OCI-LY1 (cell line): ENCODE data around the gene IRF2BP1.
"Not testable (repeated sequence)": the region's sequence is repeated elsewhere in the genome, so short reads cannot be mapped to it uniquely, and the experiment has no call there.

Experiments used
- H2AFZ ChIP-seq: fragments of 200-600 bp; sonication (generic), shearing (Covaris generic); 2 replicates; pipeline ENCODE4 v1.6.0; 2014; ENCODE audit warnings: antibody characterized with exemption, mild to moderate bottlenecking, low read length
- H3F3A ChIP-seq: fragments of 200-600 bp; sonication (generic), shearing (Covaris generic); 2 replicates; pipeline ENCODE4 v1.6.0; 2014; ENCODE audit warnings: mild to moderate bottlenecking, antibody characterized with exemption, low read length, moderate library complexity; ENCODE audit not compliant: insufficient read depth
- H3K27ac ChIP-seq: fragments of 200-600 bp; sonication (generic); 2 replicates; pipeline ENCODE4 v1.5.1; 2014; ENCODE audit warnings: low read length, mixed run types, mild to moderate bottlenecking, low read depth; ENCODE audit not compliant: poor library complexity, severe bottlenecking
- H3K27me3 ChIP-seq: fragments of 200-600 bp; sonication (generic); 2 replicates; pipeline ENCODE4 v1.6.0; 2014; ENCODE audit warnings: antibody characterized with exemption, mild to moderate bottlenecking, low read length, moderate library complexity; ENCODE audit not compliant: insufficient read depth
- H3K36me3 ChIP-seq: fragments of 200-600 bp; sonication (generic); 2 replicates; pipeline ENCODE4 v1.6.1; 2014; ENCODE audit warnings: mild to moderate bottlenecking, antibody characterized with exemption, low read length, moderate library complexity, mixed read lengths; ENCODE audit not compliant: insufficient read depth
- H3K4me1 ChIP-seq: fragments of 200-600 bp; sonication (generic); 2 replicates; pipeline ENCODE4 v1.5.1; 2014; ENCODE audit warnings: mild to moderate bottlenecking, low read length, moderate library complexity; ENCODE audit not compliant: insufficient read depth, severe bottlenecking
- H3K4me2 ChIP-seq: fragments of 200-600 bp; sonication (generic), shearing (Covaris generic); 2 replicates; pipeline ENCODE4 v1.6.1; 2014; ENCODE audit warnings: low read length
- H3K4me3 ChIP-seq: fragments of 200-600 bp; sonication (generic); 2 replicates; pipeline ENCODE4 v1.5.1; 2014; ENCODE audit warnings: low read length, low read depth, mild to moderate bottlenecking, mixed read lengths; ENCODE audit not compliant: poor library complexity, severe bottlenecking
- H3K79me2 ChIP-seq: fragments of 200-600 bp; shearing (Covaris generic); 2 replicates; pipeline ENCODE4 v1.6.1; 2016; ENCODE audit warnings: mixed run types, low read length, mixed read lengths; ENCODE audit not compliant: insufficient read depth
- H3K9ac ChIP-seq: fragments of 200-600 bp; sonication (generic), shearing (Covaris generic); 2 replicates; pipeline ENCODE4 v1.6.1; 2014; ENCODE audit warnings: mild to moderate bottlenecking, low read length, mixed read lengths
- H3K9me2 ChIP-seq: fragments of 200-600 bp; sonication (generic), shearing (Covaris generic); 2 replicates; pipeline ENCODE4 v1.6.1; 2014; ENCODE audit warnings: low read depth, mild to moderate bottlenecking, low read length, mixed read lengths
- H3K9me3 ChIP-seq: fragments of 200-600 bp; shearing (Covaris generic); 2 replicates; pipeline ENCODE4 v1.6.1; 2014; ENCODE audit warnings: low read length, mixed read lengths
- H4K20me1 ChIP-seq: fragments of 200-600 bp; sonication (generic), shearing (Covaris generic); 2 replicates; pipeline ENCODE4 v1.6.0; 2016; ENCODE audit warnings: mild to moderate bottlenecking, low read length; ENCODE audit not compliant: insufficient read depth
- EZH2 ChIP-seq: fragments of 200-600 bp; sonication (generic), shearing (Covaris generic); IDR thresholded peaks from 2 replicates; pipeline ENCODE4 v1.8.0; 2017; ENCODE audit warnings: borderline replicate concordance, mixed run types, mild to moderate bottlenecking, antibody characterized with exemption, low read length, moderate library complexity, mixed read lengths
- TF ChIP-seq, protein P1 (sequence below): fragments of 200-600 bp; sonication (generic), shearing (Covaris generic); IDR thresholded peaks from 2 replicates; pipeline ENCODE4 v1.5.1; 2017; ENCODE audit warnings: mild to moderate bottlenecking, antibody characterized with exemption, low read length, moderate library complexity, mixed read lengths

IRF2BP1 gene

DNA sequence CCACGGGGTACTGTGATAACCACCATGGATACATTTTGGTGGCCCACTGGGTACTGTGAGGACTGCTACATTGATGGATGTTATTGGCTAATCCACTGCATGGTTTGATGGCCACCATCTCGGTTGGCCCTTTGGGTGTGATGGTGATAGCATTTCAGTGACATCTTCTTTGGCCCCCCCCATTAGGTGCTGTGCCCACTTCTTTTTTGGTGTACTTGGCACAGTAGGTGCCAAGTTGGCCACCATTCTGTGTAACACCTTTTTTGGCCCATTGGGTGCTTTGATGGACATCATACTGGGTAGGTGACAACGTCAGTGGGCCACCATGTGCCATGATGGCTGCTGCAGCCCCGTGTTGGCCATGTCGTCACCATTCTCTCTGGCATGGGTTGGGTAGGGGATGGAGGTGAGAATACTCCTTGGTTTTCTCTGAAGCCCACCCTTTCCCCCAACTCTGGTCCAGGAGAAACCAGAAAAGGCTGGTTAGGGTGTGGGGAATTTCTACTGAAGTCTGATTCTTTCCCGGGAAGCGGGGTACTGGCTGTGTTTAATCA, 12.6 kb downstream of the IRF2BP1 start:
- H3K79me2 ChIP-seq, result no peaks in the 10 kb centered on the region
- no peak overlapping the region for H3K4me3 ChIP-seq
- no peaks in the 10 kb centered on the region for H3K9me2 ChIP-seq
- no peaks in the 10 kb centered on the region for H3K36me3 ChIP-seq
- TF ChIP-seq, protein P1, sequence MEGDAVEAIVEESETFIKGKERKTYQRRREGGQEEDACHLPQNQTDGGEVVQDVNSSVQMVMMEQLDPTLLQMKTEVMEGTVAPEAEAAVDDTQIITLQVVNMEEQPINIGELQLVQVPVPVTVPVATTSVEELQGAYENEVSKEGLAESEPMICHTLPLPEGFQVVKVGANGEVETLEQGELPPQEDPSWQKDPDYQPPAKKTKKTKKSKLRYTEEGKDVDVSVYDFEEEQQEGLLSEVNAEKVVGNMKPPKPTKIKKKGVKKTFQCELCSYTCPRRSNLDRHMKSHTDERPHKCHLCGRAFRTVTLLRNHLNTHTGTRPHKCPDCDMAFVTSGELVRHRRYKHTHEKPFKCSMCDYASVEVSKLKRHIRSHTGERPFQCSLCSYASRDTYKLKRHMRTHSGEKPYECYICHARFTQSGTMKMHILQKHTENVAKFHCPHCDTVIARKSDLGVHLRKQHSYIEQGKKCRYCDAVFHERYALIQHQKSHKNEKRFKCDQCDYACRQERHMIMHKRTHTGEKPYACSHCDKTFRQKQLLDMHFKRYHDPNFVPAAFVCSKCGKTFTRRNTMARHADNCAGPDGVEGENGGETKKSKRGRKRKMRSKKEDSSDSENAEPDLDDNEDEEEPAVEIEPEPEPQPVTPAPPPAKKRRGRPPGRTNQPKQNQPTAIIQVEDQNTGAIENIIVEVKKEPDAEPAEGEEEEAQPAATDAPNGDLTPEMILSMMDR, result no peak
- TF ChIP-seq EZH2, result no peak
- H3K27ac ChIP-seq, result no peak overlapping the region
- H3K4me1 ChIP-seq, result no peaks in the 10 kb centered on the region
- H3K9me3 ChIP-seq, result no peaks in the 10 kb centered on the region
- H3K27me3 ChIP-seq, result peaks cover 4% of the 10 kb centered on the region; the same call in 1 of the 2 replicates
- H3K4me2 ChIP-seq, result no peak overlapping the region
- H4K20me1 ChIP-seq, result no peaks in the 10 kb centered on the region
- no peak overlapping the region for H3K9ac ChIP-seq
- H3F3A ChIP-seq, result no peaks in the 10 kb centered on the region
- H2AFZ ChIP-seq, result no peak overlapping the region

DNA sequence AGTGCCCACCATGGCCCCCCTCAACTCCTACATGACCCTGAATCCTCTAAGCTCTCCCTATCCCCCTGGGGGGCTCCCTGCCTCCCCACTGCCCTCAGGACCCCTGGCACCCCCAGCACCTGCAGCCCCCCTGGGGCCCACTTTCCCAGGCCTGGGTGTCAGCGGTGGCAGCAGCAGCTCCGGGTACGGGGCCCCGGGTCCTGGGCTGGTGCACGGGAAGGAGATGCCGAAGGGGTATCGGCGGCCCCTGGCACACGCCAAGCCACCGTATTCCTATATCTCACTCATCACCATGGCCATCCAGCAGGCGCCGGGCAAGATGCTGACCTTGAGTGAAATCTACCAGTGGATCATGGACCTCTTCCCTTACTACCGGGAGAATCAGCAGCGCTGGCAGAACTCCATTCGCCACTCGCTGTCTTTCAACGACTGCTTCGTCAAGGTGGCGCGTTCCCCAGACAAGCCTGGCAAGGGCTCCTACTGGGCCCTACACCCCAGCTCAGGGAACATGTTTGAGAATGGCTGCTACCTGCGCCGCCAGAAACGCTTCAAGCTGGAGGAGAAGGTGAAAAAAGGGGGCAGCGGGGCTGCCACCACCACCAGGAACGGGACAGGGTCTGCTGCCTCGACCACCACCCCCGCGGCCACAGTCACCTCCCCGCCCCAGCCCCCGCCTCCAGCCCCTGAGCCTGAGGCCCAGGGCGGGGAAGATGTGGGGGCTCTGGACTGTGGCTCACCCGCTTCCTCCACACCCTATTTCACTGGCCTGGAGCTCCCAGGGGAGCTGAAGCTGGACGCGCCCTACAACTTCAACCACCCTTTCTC, 13.6 kb downstream of the IRF2BP1 start:
- no peaks in the 10 kb centered on the region for H4K20me1 ChIP-seq
- TF ChIP-seq, protein P1, result no peak
- TF ChIP-seq EZH2, result no peak
- no peaks in the 10 kb centered on the region for H3K36me3 ChIP-seq
- no peak overlapping the region for H3K4me3 ChIP-seq
- H3K9me3 ChIP-seq, result no peaks in the 10 kb centered on the region
- no peak overlapping the region for H3K27ac ChIP-seq
- peaks cover 4% of the 10 kb centered on the region; the same call in 1 of the 2 replicates for H3K27me3 ChIP-seq
- no peaks in the 10 kb centered on the region for H3K4me1 ChIP-seq
- no peaks in the 10 kb centered on the region for H3F3A ChIP-seq
- no peaks in the 10 kb centered on the region for H3K9me2 ChIP-seq
- no peak overlapping the region for H3K4me2 ChIP-seq
- H3K9ac ChIP-seq, result no peak overlapping the region
- H2AFZ ChIP-seq, result no peak overlapping the region
- no peaks in the 10 kb centered on the region for H3K79me2 ChIP-seq

DNA sequence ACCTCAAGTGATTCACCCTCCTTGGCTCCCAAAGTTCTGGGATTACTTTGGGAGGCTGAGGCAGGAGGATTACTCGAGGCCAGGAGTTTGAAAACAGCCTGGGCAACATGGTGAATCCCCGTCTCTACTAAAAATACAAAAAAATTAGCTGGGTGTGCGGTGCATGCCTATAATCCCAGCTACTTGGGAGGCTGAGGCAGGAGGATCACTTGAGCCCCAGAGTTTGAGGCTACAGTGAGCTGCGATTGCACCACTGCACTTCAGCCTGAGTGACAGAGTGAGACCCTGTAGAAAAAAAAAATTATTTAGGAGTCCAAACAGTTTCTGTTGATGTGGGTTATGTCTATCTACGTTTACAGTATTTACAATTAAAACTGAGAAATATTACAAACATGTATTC, 15.1 kb downstream of the IRF2BP1 start:
- Histone ChIP-seq H3K4me1 (no peaks in the 10 kb centered on the region), H3F3A (no peaks in the 10 kb centered on the region), H2AFZ (no peak overlapping the region), H3K9me3 (no peaks in the 10 kb centered on the region), H3K27me3 (peaks cover 4% of the 10 kb centered on the region; the same call in 1 of the 2 replicates), H3K9me2 (no peaks in the 10 kb centered on the region), H3K36me3 (no peaks in the 10 kb centered on the region), H4K20me1 (no peaks in the 10 kb centered on the region), H3K4me2 (no peak overlapping the region), H3K79me2 (no peaks in the 10 kb centered on the region), H3K27ac (no peak overlapping the region), H3K4me3 (no peak overlapping the region), H3K9ac (no peak overlapping the region)
- TF ChIP-seq, protein P1, result no peak
- TF ChIP-seq EZH2, result no peak

DNA sequence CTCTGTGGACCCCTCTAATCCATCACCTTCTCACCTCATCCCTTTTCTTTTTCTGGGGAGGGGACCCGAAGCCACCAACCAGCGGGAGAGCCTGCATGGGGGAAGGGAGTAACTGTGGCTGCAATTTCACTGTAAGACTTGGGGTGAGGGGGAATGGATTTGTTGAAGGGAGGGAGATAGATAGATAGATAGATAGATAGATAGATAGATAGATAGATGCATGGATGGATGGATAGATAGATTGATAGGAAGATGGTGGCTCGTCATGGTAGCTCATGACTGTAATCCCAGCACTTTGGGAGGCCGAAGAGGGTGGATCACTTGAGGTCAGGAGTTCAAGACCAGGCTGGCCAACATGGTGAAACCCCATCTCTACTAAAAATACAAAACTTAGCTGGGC, 18.7 kb downstream of the IRF2BP1 start:
- not testable (repeated sequence) for H2AFZ ChIP-seq, H3K27ac ChIP-seq, H3K36me3 ChIP-seq, H3K9me2 ChIP-seq, H3K4me3 ChIP-seq, H3K4me2 ChIP-seq, H3K27me3 ChIP-seq, H3K79me2 ChIP-seq, H4K20me1 ChIP-seq, H3K9me3 ChIP-seq, H3F3A ChIP-seq, H3K9ac ChIP-seq
- H3K4me1 ChIP-seq, result peaks cover 15% of the 10 kb centered on the region
